Testis (tissue), 2 donors: Measurements from ENCODE around the gene AFG1L.

Experiments
- POLR2A ChIP-seq: fragments of 450-650 bp; IDR thresholded peaks from one replicate; pipeline ENCODE4 v1.6.1; 2017; ENCODE audit warnings: antibody characterized with exemption, mild to moderate bottlenecking, moderate library complexity
- TF ChIP-seq, protein P1 (sequence below), 3 experiments: fragments of 450-650 bp in 2 of 3; fragments of 200-600 bp in 1 of 3; sonication (generic) in 1 of 3; IDR thresholded peaks; one replicate each; pipeline ENCODE4 v1.5.1; 2016 to 2019; ENCODE audit warnings: antibody characterized with exemption in 3 of 3, mild to moderate bottlenecking in 2 of 3, moderate library complexity in 1 of 3

DNA sequence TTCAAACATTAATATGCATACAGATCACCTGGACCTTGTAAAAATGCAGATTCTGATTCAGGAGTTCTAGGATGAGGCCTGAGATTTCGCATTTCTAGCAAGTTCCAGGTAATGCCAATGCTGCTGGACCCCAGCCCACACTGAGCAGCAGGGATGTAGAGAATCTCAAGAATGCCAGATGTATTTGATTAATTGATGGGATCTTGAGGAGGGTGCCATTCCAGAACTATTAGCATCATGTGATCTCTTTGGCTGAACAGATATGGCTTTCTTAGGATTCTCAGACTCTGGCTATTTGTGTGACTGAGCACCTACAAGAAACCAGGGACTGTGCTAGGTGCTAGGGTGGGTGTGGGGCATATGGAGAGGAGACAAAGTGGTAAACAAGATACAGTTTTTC, 17.6 kb upstream of the AFG1L start:
- TF ChIP-seq, protein P1, sequence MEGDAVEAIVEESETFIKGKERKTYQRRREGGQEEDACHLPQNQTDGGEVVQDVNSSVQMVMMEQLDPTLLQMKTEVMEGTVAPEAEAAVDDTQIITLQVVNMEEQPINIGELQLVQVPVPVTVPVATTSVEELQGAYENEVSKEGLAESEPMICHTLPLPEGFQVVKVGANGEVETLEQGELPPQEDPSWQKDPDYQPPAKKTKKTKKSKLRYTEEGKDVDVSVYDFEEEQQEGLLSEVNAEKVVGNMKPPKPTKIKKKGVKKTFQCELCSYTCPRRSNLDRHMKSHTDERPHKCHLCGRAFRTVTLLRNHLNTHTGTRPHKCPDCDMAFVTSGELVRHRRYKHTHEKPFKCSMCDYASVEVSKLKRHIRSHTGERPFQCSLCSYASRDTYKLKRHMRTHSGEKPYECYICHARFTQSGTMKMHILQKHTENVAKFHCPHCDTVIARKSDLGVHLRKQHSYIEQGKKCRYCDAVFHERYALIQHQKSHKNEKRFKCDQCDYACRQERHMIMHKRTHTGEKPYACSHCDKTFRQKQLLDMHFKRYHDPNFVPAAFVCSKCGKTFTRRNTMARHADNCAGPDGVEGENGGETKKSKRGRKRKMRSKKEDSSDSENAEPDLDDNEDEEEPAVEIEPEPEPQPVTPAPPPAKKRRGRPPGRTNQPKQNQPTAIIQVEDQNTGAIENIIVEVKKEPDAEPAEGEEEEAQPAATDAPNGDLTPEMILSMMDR (IDR thresholded peaks at IDR 0.05): no peak
- TF ChIP-seq POLR2A: no peak
